DND-41 (cell line): ENCODE measurements around the gene UBR1.
"Not testable (repeated sequence)": the region's sequence is repeated elsewhere in the genome, so short reads cannot be mapped to it uniquely, and the experiment has no call there.

Source experiments
- ATAC-seq: fragments of 200-7000 bp; cut with Tn5 transposase; 3 replicates; pipeline ENCODE4 v1.9.1; 2021; ENCODE audit warnings: low read depth; ENCODE audit not compliant: insufficient read depth
- DNase-seq: peaks from one replicate; pipeline ENCODE4 v3.0.0-alpha.2; 2020
- H2AFZ ChIP-seq: 2 replicates; pipeline ENCODE4 v1.6.0; 2012; ENCODE audit warnings: low read depth, low read length
- H3K27ac ChIP-seq: 2 replicates; pipeline ENCODE4 v1.5.1; 2012; ENCODE audit warnings: low read length, inconsistent platforms
- H3K27me3 ChIP-seq: fragments of 200-600 bp; sonication (generic); 2 replicates; pipeline ENCODE4 v1.6.0; 2012; ENCODE audit warnings: low read length, mild to moderate bottlenecking, inconsistent platforms; ENCODE audit not compliant: insufficient read depth, poor library complexity
- H3K36me3 ChIP-seq: 2 replicates; pipeline ENCODE4 v1.5.1; 2012; ENCODE audit warnings: low read length, inconsistent platforms; ENCODE audit not compliant: insufficient read depth
- H3K4me1 ChIP-seq: 2 replicates; pipeline ENCODE4 v1.5.1; 2012; ENCODE audit warnings: mild to moderate bottlenecking, low read length; ENCODE audit not compliant: insufficient read depth
- H3K4me2 ChIP-seq: 2 replicates; pipeline ENCODE4 v1.6.0; 2012; ENCODE audit warnings: mild to moderate bottlenecking, moderate library complexity, low read length, inconsistent platforms; ENCODE audit not compliant: insufficient read depth
- H3K4me3 ChIP-seq, 2 experiments: fragments of 200-600 bp in 1 of 2; shearing (Covaris generic) in 1 of 2; 2 replicates each; pipeline ENCODE4 v1.5.1; 2012 to 2016; ENCODE audit warnings: inconsistent platforms in 2 of 2, low read length in 2 of 2, mild to moderate bottlenecking in 2 of 2, low read depth in 1 of 2, moderate library complexity in 1 of 2
- H3K79me2 ChIP-seq: 2 replicates; pipeline ENCODE4 v1.6.0; 2012; ENCODE audit warnings: low read length, inconsistent platforms; ENCODE audit not compliant: insufficient read depth
- H3K9ac ChIP-seq: 2 replicates; pipeline ENCODE4 v1.6.0; 2012; ENCODE audit warnings: low read depth, mild to moderate bottlenecking, inconsistent platforms, low read length, moderate library complexity
- H3K9me3 ChIP-seq: 2 replicates; pipeline ENCODE4 v1.5.1; 2012; ENCODE audit warnings: low read length, moderate library complexity, mild to moderate bottlenecking, inconsistent platforms; ENCODE audit not compliant: insufficient read depth, severe bottlenecking
- H4K20me1 ChIP-seq: 2 replicates; pipeline ENCODE4 v1.6.0; 2012; ENCODE audit warnings: low read length; ENCODE audit not compliant: insufficient read depth
- EZH2 ChIP-seq: IDR thresholded peaks from 3 replicates; pipeline ENCODE4 v1.6.1; 2012; ENCODE audit warnings: borderline replicate concordance, low read depth, mild to moderate bottlenecking, moderate library complexity, low read length, inconsistent platforms; ENCODE audit not compliant: severe bottlenecking
- TF ChIP-seq, protein P1 (sequence below): IDR thresholded peaks from 2 replicates; pipeline ENCODE4 v1.5.1; 2012; ENCODE audit warnings: borderline replicate concordance, low read length, moderate library complexity, mild to moderate bottlenecking; ENCODE audit not compliant: poor library complexity, severe bottlenecking; ENCODE audit errors: extremely low read depth

UBR1 gene

DNA sequence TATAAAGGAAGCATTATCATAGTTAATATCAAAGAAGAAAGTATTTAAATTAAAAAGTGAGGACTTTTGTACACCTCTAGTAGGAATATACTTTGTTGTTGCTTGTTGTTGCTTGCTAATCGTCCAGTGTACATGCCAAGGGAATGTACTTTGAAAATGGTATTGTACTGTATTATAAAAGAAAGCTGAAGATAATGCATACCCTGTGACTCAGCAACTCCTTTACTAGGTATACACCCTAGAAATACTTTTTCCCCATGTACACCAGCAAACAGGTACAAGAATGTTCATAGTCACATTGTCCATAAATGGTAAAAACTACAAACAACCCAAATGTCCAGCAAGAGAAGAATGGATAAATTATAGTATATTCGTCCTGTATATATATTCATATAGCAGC lies 197.3 kb downstream of the UBR1 start:
- no peak overlapping the region for H3K27ac ChIP-seq
- H4K20me1 ChIP-seq = peaks cover 12% of the 10 kb centered on the region; the same call in 1 of the 2 replicates
- H3K79me2 ChIP-seq = peaks cover 42% of the 10 kb centered on the region

DNA sequence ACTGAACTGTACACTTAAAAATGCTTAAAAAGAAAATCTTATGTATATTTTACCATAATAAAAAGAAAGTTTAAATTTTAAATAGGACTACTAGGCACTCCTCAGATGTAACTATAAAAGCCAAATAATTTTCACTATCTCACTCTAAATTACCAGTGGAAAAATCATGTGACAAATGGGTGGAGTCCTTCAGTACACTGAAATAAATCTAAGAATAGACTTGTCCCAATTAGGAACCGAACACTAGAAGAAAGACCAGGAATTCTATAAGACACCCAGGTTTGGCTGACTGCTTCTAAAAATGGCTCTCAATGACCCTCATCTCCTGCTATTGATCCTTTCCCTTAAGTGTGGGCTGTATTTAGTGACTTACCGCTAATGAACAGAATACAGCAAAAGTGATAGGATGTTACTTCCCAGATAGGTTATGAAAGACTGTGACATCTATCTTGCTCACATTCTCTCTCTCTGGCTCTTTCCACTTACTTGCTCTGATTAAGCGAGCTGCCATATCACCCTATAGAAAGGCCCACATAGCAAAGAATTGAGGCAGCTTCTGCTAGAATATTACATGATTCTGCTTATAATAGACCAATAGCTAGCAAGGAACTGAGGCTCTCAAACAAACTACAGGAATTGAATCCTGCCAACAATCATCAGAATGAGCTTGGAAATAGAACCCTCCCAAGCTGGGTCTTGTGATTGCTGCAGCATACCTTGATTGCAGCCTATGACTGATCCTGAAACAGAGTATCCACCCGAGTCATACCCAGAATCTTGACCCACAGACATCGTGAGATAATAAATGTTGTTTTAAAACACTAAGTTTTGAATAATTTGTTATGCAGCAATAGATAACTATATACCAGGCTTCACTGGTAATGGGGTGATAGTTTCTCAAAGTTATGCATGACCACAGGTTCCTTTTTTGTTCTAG lies 202.2 kb downstream of the UBR1 start:
- no peaks in the 10 kb centered on the region for H3K36me3 ChIP-seq
- no peak overlapping the region for H2AFZ ChIP-seq
- TF ChIP-seq EZH2 = no peak
- TF ChIP-seq, protein P1, sequence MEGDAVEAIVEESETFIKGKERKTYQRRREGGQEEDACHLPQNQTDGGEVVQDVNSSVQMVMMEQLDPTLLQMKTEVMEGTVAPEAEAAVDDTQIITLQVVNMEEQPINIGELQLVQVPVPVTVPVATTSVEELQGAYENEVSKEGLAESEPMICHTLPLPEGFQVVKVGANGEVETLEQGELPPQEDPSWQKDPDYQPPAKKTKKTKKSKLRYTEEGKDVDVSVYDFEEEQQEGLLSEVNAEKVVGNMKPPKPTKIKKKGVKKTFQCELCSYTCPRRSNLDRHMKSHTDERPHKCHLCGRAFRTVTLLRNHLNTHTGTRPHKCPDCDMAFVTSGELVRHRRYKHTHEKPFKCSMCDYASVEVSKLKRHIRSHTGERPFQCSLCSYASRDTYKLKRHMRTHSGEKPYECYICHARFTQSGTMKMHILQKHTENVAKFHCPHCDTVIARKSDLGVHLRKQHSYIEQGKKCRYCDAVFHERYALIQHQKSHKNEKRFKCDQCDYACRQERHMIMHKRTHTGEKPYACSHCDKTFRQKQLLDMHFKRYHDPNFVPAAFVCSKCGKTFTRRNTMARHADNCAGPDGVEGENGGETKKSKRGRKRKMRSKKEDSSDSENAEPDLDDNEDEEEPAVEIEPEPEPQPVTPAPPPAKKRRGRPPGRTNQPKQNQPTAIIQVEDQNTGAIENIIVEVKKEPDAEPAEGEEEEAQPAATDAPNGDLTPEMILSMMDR = no peak
- H3K9ac ChIP-seq = no peak overlapping the region
- H4K20me1 ChIP-seq = 0 out of 2 replicates have a peak, but pooled peaks cover under 1% of the 10 kb centered on the region
- H3K4me2 ChIP-seq = no peak overlapping the region
- no peak for DNase-seq
- H3K79me2 ChIP-seq = peaks cover 23% of the 10 kb centered on the region; the same call in 1 of the 2 replicates
- H3K4me3 ChIP-seq = no peak overlapping the region
- no peaks in the 10 kb centered on the region for H3K9me3 ChIP-seq
- no peak overlapping the region for H3K27ac ChIP-seq
- H3K4me1 ChIP-seq = no peaks in the 10 kb centered on the region
- ATAC-seq = no peak
- H3K27me3 ChIP-seq = no peaks in the 10 kb centered on the region

More for the DNA sequence above, 197.3 kb downstream of the UBR1 start:
- H3K4me3 ChIP-seq = no peak overlapping the region
- H3K27me3 ChIP-seq = no peaks in the 10 kb centered on the region
- H3K4me2 ChIP-seq = no peak overlapping the region
- no peak overlapping the region for H3K9ac ChIP-seq
- no peaks in the 10 kb centered on the region for H3K4me1 ChIP-seq
- no peak for TF ChIP-seq EZH2
- TF ChIP-seq, protein P1 = no peak
- H3K9me3 ChIP-seq = no peaks in the 10 kb centered on the region
- no peak overlapping the region for H2AFZ ChIP-seq
- DNase-seq (no peak), ATAC-seq (no peak)
- no peaks in the 10 kb centered on the region for H3K36me3 ChIP-seq

DNA sequence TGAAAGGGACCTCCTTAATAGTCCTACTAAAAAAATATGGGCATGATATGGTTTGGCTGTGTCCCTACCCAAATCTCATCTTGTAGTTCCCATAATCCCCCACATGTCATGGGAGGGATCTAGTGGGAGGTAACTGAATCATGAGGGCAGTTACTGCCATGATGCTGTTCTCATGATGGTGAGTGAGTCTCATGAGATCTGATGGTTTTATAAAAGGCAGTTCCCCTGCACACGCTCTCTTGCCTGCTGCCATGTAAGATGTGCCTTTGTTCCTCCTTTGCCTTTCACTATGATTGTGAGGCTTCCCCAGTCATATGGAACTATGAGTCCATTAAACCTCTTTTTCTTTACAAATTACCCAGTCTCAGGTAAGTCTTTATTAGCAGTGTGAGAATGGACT lies 211.9 kb downstream of the UBR1 start:
- H3K9ac ChIP-seq, H3K27me3 ChIP-seq, H3K9me3 ChIP-seq, H3K4me3 ChIP-seq, H2AFZ ChIP-seq, H3K4me1 ChIP-seq, H3K27ac ChIP-seq, H3K36me3 ChIP-seq, H4K20me1 ChIP-seq, DNase-seq, ATAC-seq, H3K4me2 ChIP-seq: not testable (repeated sequence)
- H3K79me2 ChIP-seq = peaks cover 20% of the 10 kb centered on the region
